ENCODE results near the gene PTPRK. TPM values are rescaled to one million over a fixed set of nuclear protein-coding genes. Genes with fewer than 3 reads are reported as not detected.
"Not testable (repeated sequence)": the region's sequence is repeated elsewhere in the genome, so short reads cannot be mapped to it uniquely, and the experiment has no call there.

The PTPRK gene
- total RNA-seq, 1 donor from 2014 or later, result 78.6 TPM

GRCh38 chr6:128446497-128446896 lies 73.9 kb downstream of the PTPRK start:
- DNase-seq (ENCODE audit: low read depth in 2 of 2), result no peak

- DNase-seq (ENCODE audit: low read depth in 2 of 2), result no peak
Observed at GRCh38 chr6:128443553-128443952, 76.8 kb downstream of the PTPRK start.

GRCh38 chr6:128439627-128440026 lies 80.8 kb downstream of the PTPRK start:
- DNase-seq (ENCODE audit: low read depth in 2 of 2), result no peak

GRCh38 chr6:128438393-128438792 lies 82.0 kb downstream of the PTPRK start:
- peak; percentile 55 to 60 for DNase-seq (ENCODE audit: low read depth in 2 of 2)

- DNase-seq (ENCODE audit: low read depth in 2 of 2), result no peak
Observed at GRCh38 chr6:128437685-128438084, 82.7 kb downstream of the PTPRK start.

- DNase-seq (ENCODE audit: low read depth in 2 of 2), result not testable (repeated sequence)
Observed at GRCh38 chr6:128434752-128435151, 85.6 kb downstream of the PTPRK start.

GRCh38 chr6:128432394-128432793 lies 88.0 kb downstream of the PTPRK start:
- peak; percentile 17 to 36 for DNase-seq (ENCODE audit: low read depth in 2 of 2)

- DNase-seq (ENCODE audit: low read depth in 2 of 2), result no peak
Observed at GRCh38 chr6:128427139-128427538, 93.3 kb downstream of the PTPRK start.

GRCh38 chr6:128425856-128426255 lies 94.5 kb downstream of the PTPRK start:
- DNase-seq (ENCODE audit: low read depth in 2 of 2), result no peak

DNA sequence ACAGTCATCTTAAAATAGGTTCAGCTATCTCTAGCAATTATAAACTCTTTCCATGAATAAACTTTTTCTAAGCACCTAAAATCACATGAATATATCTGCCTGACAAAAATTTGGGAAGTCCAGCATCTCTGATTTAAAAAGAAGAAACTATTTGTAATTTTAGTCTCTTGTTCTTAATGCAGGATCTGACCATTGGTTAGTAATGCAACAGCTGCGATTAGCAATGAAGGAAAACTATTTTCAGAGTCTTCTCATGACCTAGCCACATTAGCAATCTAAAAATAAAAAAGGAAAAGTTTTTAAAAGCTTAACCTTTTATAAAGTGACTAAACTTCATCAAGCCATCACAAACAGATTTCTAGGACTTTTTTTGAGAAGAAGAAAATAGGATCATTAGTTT lies 97.5 kb downstream of the PTPRK start:
- DNase-seq (ENCODE audit: low read depth in 2 of 2), result no peak

DNA sequence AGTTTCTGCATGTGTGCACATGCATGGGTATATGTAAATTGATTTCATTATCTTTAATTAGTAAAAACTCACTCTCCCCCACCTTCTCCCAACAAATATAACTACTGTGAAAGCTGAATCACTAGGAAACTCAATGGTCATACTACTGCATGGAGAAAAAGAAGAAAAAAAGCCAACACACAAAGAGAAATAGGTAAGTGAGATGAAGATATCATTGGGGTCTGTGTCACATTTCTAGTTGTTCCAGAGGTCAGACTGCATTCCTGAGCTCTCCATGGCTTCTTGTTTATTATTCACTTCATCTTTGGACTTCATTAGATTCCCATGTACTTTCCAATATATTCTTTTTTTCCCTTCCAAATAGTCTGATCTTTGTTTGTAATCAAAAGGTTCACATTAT lies 98.2 kb downstream of the PTPRK start:
- DNase-seq (ENCODE audit: low read depth in 2 of 2), result no peak

- no peak for DNase-seq (ENCODE audit: low read depth in 2 of 2)
Observed at GRCh38 chr6:128421788-128422187, 98.6 kb downstream of the PTPRK start.

- no peak for DNase-seq (ENCODE audit: low read depth in 2 of 2)
Observed at GRCh38 chr6:128417698-128418097, 102.7 kb downstream of the PTPRK start.

DNA sequence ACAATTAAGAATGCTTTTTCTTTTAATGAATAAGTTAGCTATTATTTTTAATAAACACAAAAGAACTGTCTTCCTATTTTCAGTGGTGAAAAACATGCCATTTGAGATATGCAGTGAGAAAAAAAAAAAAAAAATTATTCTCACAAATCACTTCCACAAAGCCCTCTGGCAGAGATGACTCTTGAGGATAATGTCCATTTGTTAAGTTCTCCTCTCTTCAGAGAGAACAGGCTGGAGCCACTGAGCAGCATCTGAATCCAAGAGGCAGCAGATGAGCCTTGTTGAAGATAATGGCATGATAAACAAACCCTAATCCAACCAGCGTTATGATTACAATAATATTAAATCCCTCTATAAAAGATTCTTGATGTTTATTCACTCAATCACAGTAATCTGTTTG lies 105.0 kb downstream of the PTPRK start:
- no peak for DNase-seq (ENCODE audit: low read depth in 2 of 2)

- no peak for DNase-seq (ENCODE audit: low read depth in 2 of 2)
Observed at GRCh38 chr6:128414943-128415342, 105.5 kb downstream of the PTPRK start.

DNA sequence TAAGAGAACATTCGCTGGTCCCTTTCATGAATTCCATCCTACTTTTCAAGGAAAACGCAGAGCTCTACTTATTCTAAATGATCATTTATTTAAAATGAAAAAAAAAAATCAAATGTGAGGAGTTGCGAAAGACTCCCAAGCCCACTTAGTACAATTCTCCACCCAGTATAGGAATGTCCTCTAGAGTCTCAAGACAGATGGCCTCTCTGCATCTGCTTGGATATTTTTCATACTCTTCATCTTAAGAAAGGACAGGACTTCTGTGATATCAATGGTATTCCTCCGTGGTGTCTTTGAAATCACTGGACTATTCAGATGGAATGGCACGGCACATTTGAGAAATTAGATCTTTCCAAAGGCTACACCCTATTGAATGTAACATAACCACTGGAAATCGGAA lies 107.1 kb downstream of the PTPRK start:
- no peak for DNase-seq (ENCODE audit: low read depth in 2 of 2)

DNA sequence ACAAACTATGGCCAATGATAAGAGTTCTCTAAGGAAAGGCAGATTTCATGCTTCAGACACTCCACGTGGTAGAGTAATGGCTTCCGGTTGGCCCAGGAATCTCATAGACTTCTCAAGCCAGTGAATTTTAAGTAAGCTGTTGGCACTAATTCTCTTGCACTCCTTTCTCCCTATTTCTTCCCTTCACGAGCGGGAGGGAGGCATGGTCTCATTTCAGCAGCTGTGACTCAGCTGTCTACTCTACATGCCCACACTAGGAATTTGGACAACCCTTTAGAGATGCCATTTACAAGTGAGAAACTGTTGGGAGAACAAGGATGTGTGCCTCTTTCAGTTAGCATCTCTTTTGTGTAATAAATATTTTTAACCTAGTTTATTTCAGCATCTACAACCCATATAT lies 107.7 kb downstream of the PTPRK start:
- no peak for DNase-seq (ENCODE audit: low read depth in 2 of 2)

DNA sequence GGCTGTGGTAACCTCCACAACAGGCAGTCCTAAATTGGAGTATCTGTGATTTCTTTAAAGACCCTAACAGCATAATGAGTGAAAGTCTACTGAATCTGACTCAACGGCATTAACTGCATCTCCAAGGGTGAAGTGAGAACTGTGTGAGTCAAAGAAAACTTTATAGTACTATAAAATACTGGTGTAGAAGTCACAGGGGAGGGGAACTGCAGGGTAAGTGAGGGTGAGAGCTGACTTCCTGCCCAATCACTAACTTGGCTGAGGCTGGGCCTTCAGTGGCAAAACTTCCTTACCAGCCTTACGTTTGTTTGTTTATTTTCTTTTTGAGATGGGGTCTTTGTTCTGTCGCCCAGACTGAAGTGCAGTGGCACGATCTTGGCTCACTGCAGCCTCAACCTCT lies 109.8 kb downstream of the PTPRK start:
- DNase-seq (ENCODE audit: low read depth in 2 of 2), result peak in 1 of 2 donors; percentile 14

DNA sequence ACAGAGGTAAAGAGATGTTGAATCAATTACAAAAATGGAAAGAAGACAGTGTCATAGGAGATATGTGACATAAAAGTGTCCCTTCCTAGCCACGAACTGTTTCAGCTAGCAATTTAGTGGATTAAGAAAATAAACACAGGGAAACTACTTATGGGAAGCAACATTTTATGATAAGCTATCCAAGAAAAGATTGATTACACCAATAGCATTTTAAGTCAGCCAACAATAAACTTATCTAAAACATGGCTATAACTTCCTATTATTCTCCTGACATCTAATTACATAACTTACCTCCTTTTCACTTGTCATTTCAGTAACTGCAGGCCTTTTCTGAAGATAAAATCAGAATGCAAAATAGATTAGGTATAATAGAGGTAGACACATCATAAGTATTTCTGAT lies 111.4 kb downstream of the PTPRK start:
- no peak for DNase-seq (ENCODE audit: low read depth in 2 of 2)

GRCh38 chr6:128406453-128406852 lies 113.9 kb downstream of the PTPRK start:
- no peak for DNase-seq (ENCODE audit: low read depth in 2 of 2)

DNA sequence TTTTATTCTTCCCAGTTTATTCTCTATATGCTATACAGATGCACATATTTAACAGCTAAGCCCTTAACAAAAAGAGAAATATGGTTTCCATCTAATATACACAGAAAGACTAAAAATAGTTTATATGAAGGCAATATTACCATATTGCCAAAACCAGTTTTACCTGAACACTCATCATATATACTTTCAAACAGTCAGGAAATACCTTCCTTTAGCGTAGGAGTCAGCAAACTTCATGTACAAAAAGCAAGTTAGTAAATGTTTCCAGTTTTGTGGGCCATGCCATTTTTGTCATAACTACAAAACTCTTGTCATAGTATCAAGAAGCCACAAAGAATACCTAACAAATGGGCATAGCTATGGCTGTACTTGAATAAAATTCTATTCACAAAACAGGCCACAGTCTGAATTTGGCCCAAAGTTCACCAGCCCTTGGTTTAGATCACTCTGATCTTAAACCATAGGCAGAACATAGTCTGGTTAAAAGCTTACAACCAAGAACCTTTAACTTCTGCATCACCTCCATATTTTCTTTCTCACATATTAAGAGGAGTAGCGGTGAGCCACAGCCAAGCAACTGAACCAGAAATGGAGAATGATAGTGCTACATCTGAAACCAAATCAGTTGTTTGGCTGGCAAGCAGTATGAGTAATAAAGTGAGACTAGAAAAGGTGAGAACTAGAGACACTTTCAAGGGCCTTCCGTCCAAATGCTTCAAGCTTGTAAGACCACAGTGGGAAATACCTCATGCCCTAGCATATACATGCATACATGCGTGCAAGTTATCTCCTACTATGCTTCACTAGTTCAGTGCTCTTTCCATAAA lies 116.6 kb downstream of the PTPRK start:
- DNase-seq (ENCODE audit: low read depth in 2 of 2), result no peak

- DNase-seq (ENCODE audit: low read depth in 2 of 2), result no peak
Observed at GRCh38 chr6:128400875-128401274, 119.5 kb downstream of the PTPRK start.

- DNase-seq (ENCODE audit: low read depth in 2 of 2), result no peak
Observed at GRCh38 chr6:128397996-128398395, 122.4 kb downstream of the PTPRK start.

GRCh38 chr6:128395596-128395995 lies 124.8 kb downstream of the PTPRK start:
- DNase-seq (ENCODE audit: low read depth in 2 of 2), result peak; percentile 58 to 74
